Panc1 (cell line): Measurements from ENCODE around the gene ACOT8. TPM values are rescaled to one million over a fixed set of nuclear protein-coding genes. Genes with fewer than 3 reads are reported as not detected.

Experiments used
- ATAC-seq: fragments of 200-7000 bp; cut with Tn5 transposase; 2 replicates; pipeline ENCODE4 v1.9.1; 2020; ENCODE audit warnings: mild to moderate bottlenecking, moderate library complexity
- BruUV-seq: library from RNA; stranded (reverse); fragments of 400-500 nt; replicated peaks from 2 replicates; lab custom pipeline; 2021; lab: Mats Ljungman, UMichigan
- CTCF ChIA-PET: fragments of 300-600 bp; sonication (Branson Sonifier 250); formaldehyde crosslinking; loops from one replicate; lab custom pipeline; 2022; ENCODE audit warnings: antibody characterized with exemption; lab: Charles Lee
- POLR2A ChIA-PET: fragments of 300-600 bp; sonication (Branson Sonifier 250); formaldehyde crosslinking; loops from one replicate; lab custom pipeline; 2022; ENCODE audit warnings: antibody characterized with exemption; lab: Charles Lee
- DNase-seq: peaks from one replicate; pipeline ENCODE4 v3.0.0-alpha.2; 2010; ENCODE audit warnings: low read depth, low spot score
- H3K27ac ChIP-seq: 2 replicates; pipeline ENCODE4 v1.5.1; 2011; ENCODE audit warnings: mild to moderate bottlenecking, low read length, inconsistent platforms
- H3K27me3 ChIP-seq: fragments of 200-500 bp; sonication (Bioruptor generic); 2 replicates; pipeline ENCODE4 v1.6.0; 2014; ENCODE audit warnings: low read length, inconsistent platforms; ENCODE audit not compliant: control insufficient read depth, insufficient read depth
- H3K36me3 ChIP-seq: fragments of 200-500 bp; sonication (Bioruptor generic); 2 replicates; pipeline ENCODE4 v1.5.1; 2014; ENCODE audit warnings: inconsistent platforms, mild to moderate bottlenecking, low read length, moderate library complexity; ENCODE audit not compliant: control insufficient read depth, insufficient read depth
- H3K4me1 ChIP-seq: 2 replicates; pipeline ENCODE4 v1.5.1; 2011; ENCODE audit warnings: inconsistent platforms, mild to moderate bottlenecking, low read length, moderate library complexity; ENCODE audit not compliant: control insufficient read depth, insufficient read depth
- H3K4me3 ChIP-seq, 2 experiments: 2 replicates each; pipeline ENCODE4 v1.5.1; 2011 to 2012; ENCODE audit warnings: low read depth in 2 of 2, low read length in 2 of 2, mild to moderate bottlenecking in 2 of 2, inconsistent platforms in 1 of 2, moderate library complexity in 1 of 2
- H3K9me3 ChIP-seq: fragments of 200-500 bp; sonication (Bioruptor generic); 2 replicates; pipeline ENCODE4 v1.5.1; 2014; ENCODE audit warnings: low read depth, mild to moderate bottlenecking, inconsistent platforms, low read length, moderate library complexity; ENCODE audit not compliant: control insufficient read depth, insufficient read depth
- CTCF ChIP-seq: fragments of 450-650 bp; IDR thresholded peaks from 2 replicates; pipeline ENCODE4 v1.5.1; 2017; ENCODE audit warnings: mild to moderate bottlenecking
- POLR2AphosphoS5 ChIP-seq: IDR thresholded peaks from 2 replicates; pipeline ENCODE4 v1.6.1; 2012; ENCODE audit warnings: mild to moderate bottlenecking, low read depth, low read length, moderate library complexity
- REST ChIP-seq, 2 experiments: IDR thresholded peaks; 2 replicates each; pipeline ENCODE4 v1.6.1; 2011 to 2012; ENCODE audit warnings: low read depth in 2 of 2, control low read depth in 1 of 2, low read length in 1 of 2, mild to moderate bottlenecking in 1 of 2, moderate library complexity in 1 of 2; ENCODE audit not compliant: insufficient read depth in 1 of 2
- SIN3A ChIP-seq: IDR thresholded peaks from 2 replicates; pipeline ENCODE4 v1.6.1; 2012; ENCODE audit warnings: low read depth, mild to moderate bottlenecking, low read length, moderate library complexity, borderline replicate concordance; ENCODE audit not compliant: insufficient read depth
- TCF7L2 ChIP-seq: IDR thresholded peaks from 2 replicates; pipeline ENCODE4 v1.6.1; 2011; ENCODE audit warnings: mild to moderate bottlenecking, low read depth, low read length, inconsistent platforms
- in situ Hi-C: cut with HindIII; loops from 2 replicates; pipeline ENCODE4 v1.10.0; 2016; ENCODE audit warnings: low sequenced_read_pairs, low pct_unique_long_range_greater_than_20kb
- intact Hi-C: fragments of 100-400 bp; cut with micrococcal nuclease; formaldehyde crosslinking; loops from one replicate; pipeline ENCODE4 v1.10.0; 2022; ENCODE audit not compliant: unreplicated experiment
- total RNA-seq: library from RNA; stranded (reverse); gene quantifications from one replicate; pipeline ENCODE4 v1.2.1, GENCODE V29; 2021; ENCODE audit not compliant: unreplicated experiment

The ACOT8 gene
- total RNA-seq, 1 experiment from 2014 or later = 21.1 TPM

GRCh38 chr20:45851501-45851900 lies 5.7 kb downstream of the ACOT8 start:
- H3K4me3 ChIP-seq = no peak overlapping the region
- CTCF ChIA-PET = interaction anchor here (0.7 to 1.2 kb wide), 2 partner anchors 39 to 54 kb away, joined by 3 read pairs; no protein-coding TSS in a partner anchor
- H3K9me3 ChIP-seq = no peaks in the 10 kb centered on the region
- POLR2A ChIA-PET = no interaction called here
- no peak overlapping the region for H3K27ac ChIP-seq
- H3K36me3 ChIP-seq = no peaks in the 10 kb centered on the region; the same call in none of the 2 replicates
- H3K27me3 ChIP-seq = no peaks in the 10 kb centered on the region
- intact Hi-C loops (no loop called here), in situ Hi-C loops (no loop called here)
- ATAC-seq (no peak), DNase-seq (no peak)
- BruUV-seq = no TSS peak
- peaks cover 6% of the 10 kb centered on the region for H3K4me1 ChIP-seq
- no peak for TF ChIP-seq REST (IDR thresholded peaks at IDR 0.05; ENCODE audit: insufficient read depth in 1 of 2, low read depth in 2 of 2, low read length in 1 of 2)
- TF ChIP-seq TCF7L2 = no peak
- TF ChIP-seq POLR2AphosphoS5 = no peak
- no peak for TF ChIP-seq SIN3A
- TF ChIP-seq CTCF = no peak

- Histone ChIP-seq H3K27ac (no peak overlapping the region), H3K4me1 (peaks cover under 1% of the 10 kb centered on the region), H3K4me3 (no peak overlapping the region), H3K27me3 (no peaks in the 10 kb centered on the region), H3K9me3 (no peaks in the 10 kb centered on the region), H3K36me3 (no peaks in the 10 kb centered on the region; the same call in 1 of the 2 replicates)
- BruUV-seq = no TSS peak
- DNase-seq = no peak
- ATAC-seq = no peak
- no peak for TF ChIP-seq REST (IDR thresholded peaks at IDR 0.05; ENCODE audit: insufficient read depth in 1 of 2, low read depth in 2 of 2, low read length in 1 of 2)
- TF ChIP-seq CTCF = no peak
- TF ChIP-seq SIN3A = no peak
- TF ChIP-seq POLR2AphosphoS5 = no peak
- no peak for TF ChIP-seq TCF7L2
- in situ Hi-C loops (no loop called here), intact Hi-C loops (no loop called here)
- CTCF ChIA-PET = interaction anchor here (1.2 kb wide), 1 partner anchor 39 kb away, joined by 3 read pairs; no protein-coding TSS in a partner anchor
- POLR2A ChIA-PET = no interaction called here
Observed at GRCh38 chr20:45850926-45851325, 6.3 kb downstream of the ACOT8 start.
